Measurements from ENCODE around the gene CASP1.

DNA sequence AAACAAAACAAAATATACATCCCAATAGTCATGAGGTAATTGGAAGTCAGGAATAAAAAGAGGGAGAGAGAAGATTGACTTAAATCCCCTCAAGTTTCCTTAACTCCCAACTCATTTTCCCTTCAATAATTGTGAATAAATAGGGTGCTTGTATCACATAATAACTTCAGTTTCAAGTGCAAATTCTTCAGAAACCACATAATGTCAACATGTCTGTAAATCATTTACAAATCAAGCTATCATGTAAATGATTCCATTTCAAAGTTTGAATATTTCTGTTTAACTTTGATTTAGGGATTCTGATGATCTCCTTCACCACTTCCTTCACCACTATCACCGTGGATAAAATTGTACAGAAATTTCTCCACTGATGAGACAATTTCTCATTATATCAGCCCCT, 35.2 kb downstream of the CASP1 start:
- TF ChIP-seq GATA2 (IDR thresholded peaks at IDR 0.05; ENCODE audit: low read depth, low read length) (no peak), GATA3 (IDR thresholded peaks at IDR 0.05; ENCODE audit: low read depth, low read length) (no peak)
